Measurements from ENCODE around the gene MSX1. TPM values are rescaled to one million over a fixed set of nuclear protein-coding genes. Genes with fewer than 3 reads are reported as not detected.
A peak's percentile ranks its signal among the peaks of the same experiment; 100 is the strongest.

Gene MSX1
- total and polyA plus RNA-seq, 12 donors, result 1.9 to 6.7 (median 4.0) TPM

DNA sequence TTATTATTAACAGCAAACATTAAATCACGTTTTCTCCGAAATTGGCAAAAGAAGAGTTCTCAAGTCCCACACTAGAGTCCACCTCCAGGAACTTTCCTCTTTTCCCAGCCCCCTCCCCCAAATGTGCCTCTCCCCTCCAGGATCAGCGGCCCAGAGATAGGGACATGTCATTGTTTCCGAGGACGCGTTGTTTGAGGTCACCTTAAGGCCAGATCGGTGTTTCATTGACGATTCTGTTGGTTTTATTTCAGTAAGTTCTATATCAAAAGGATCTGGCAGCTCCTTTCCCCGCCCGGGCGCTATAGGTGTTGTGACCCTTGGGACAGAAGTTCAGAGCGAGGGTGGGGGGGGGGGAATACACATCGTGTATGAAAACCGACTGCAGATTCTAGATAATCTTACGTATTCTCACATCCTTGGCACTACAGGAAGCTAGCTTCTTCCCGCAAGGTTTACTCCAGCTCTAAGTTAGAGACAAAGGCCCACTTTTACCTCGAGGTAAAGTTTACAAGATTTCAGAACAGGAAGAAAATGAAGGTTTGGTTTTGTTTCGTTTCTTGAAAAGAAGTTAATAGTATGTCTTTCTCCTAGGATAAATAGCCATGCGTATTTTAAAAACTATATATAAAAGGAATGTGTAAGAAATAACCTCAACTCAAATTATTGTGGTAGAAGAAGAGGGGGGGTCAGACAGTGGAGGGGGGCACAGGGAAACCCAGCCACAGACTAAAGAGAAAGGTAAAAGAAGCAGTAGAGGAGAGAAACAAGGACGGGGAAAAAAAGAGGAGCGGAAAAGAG, 739 bp upstream of the MSX1 start:
- Histone ChIP-seq H3K27me3 (peaks cover 58 to 100% (median 97%) of the 10 kb centered on the region in 7 donors), H3K4me3 (peak overlapping the region; percentile 6 to 87 (median 75)), H3K4me1 (peaks cover 4 to 67% (median 48%) of the 10 kb centered on the region in 9 donors), H3K9me3 (no peaks in the 10 kb centered on the region), H3K36me3 (peaks cover 0 to 18% (median 5%) of the 10 kb centered on the region in 9 donors), H3K27ac (peak overlapping the region in 2 of 10 donors; percentile 91 to 92)
- TF ChIP-seq, protein P1, sequence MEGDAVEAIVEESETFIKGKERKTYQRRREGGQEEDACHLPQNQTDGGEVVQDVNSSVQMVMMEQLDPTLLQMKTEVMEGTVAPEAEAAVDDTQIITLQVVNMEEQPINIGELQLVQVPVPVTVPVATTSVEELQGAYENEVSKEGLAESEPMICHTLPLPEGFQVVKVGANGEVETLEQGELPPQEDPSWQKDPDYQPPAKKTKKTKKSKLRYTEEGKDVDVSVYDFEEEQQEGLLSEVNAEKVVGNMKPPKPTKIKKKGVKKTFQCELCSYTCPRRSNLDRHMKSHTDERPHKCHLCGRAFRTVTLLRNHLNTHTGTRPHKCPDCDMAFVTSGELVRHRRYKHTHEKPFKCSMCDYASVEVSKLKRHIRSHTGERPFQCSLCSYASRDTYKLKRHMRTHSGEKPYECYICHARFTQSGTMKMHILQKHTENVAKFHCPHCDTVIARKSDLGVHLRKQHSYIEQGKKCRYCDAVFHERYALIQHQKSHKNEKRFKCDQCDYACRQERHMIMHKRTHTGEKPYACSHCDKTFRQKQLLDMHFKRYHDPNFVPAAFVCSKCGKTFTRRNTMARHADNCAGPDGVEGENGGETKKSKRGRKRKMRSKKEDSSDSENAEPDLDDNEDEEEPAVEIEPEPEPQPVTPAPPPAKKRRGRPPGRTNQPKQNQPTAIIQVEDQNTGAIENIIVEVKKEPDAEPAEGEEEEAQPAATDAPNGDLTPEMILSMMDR (IDR thresholded peaks at IDR 0.05), result no peak
- intact Hi-C loops (cut with DNase I), result loop anchor here in 1 of 10 donors (10.0 kb wide), 1 partner anchor 374 kb away; no protein-coding TSS in a partner anchor
- ATAC-seq (no peak), DNase-seq (no peak)
- 27 to 28% methylated on average over 21 of the region's 21 CpGs for WGBS, 2 donors

DNA sequence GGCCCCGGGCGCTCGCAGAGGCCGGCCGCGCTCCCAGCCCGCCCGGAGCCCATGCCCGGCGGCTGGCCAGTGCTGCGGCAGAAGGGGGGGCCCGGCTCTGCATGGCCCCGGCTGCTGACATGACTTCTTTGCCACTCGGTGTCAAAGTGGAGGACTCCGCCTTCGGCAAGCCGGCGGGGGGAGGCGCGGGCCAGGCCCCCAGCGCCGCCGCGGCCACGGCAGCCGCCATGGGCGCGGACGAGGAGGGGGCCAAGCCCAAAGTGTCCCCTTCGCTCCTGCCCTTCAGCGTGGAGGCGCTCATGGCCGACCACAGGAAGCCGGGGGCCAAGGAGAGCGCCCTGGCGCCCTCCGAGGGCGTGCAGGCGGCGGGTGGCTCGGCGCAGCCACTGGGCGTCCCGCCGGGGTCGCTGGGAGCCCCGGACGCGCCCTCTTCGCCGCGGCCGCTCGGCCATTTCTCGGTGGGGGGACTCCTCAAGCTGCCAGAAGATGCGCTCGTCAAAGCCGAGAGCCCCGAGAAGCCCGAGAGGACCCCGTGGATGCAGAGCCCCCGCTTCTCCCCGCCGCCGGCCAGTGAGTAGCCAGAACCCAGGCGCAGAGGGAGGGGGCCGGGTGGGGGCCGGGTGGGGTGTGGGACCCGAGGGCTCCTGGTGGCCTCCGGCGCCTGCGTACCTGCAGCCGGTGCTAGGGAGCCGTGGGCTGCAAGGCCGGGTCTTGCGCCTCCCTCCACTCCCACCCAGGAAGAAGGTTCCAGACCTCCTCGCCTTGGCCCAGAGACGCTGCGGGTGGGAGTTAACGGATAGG, 534 bp downstream of the MSX1 start:
- peaks cover 0 to 25% (median 5%) of the 10 kb centered on the region in 9 donors for H3K36me3 ChIP-seq
- H3K27ac ChIP-seq, result peak overlapping the region; percentile 56 to 92 (median 88)
- TF ChIP-seq, protein P1 (IDR thresholded peaks at IDR 0.05), result no peak
- peaks cover 4 to 69% (median 47%) of the 10 kb centered on the region in 9 donors for H3K4me1 ChIP-seq
- WGBS, 2 donors, result 1% methylated on average over 69 to 80 of the region's 80 CpGs
- H3K9me3 ChIP-seq, result no peaks in the 10 kb centered on the region
- DNase-seq, result no peak
- intact Hi-C loops (cut with DNase I), result loop anchor here in 4 of 10 donors (10.0 kb wide), 2 partner anchors 365 to 375 kb away; no protein-coding TSS in a partner anchor
- H3K4me3 ChIP-seq, result peak overlapping the region; percentile 60 to 87 (median 80)
- ATAC-seq, result peak in 6 of 8 donors; percentile 4 to 37 (median 20)
- H3K27me3 ChIP-seq, result peaks cover 49 to 100% (median 97%) of the 10 kb centered on the region in 7 donors

DNA sequence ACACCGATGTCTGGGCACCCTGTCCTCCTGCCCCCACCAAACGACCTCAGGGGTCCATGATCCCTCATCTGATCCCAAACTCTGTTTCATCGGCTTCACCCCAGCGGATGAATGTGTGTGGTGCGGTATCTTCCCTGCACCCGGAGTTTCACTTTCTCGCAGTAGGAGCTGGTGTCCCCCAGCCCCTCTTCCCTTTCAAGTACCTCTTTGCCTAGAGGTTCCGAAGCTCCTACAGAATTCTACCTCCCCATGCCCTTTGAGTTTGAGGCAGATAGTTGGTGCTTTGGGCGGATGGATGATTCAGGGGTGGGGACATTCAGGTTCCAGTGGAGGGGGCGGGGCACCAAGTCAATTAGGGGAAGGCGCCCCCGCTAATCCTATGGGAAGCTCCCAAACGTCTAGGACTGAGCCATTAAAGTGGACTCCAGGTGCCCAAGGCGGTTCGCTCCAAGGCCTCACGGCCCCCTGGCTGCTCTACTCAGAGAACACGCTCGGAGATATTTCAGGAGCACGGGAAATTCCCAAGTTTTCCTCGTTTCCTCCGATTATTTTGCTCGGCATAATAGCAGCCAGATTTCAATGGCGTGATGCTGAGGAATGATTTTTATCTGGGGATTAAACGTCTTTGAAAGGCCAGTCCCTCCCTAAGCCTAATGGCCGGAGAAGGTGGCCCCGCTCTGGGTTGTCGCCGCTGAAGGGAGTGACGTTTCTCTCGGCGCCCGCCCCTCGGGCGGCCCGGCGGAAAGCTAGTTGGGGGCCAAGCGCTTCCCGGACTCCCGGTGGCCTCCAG, 1.3 kb downstream of the MSX1 start:
- 2 to 3% methylated on average over 39 of the region's 39 CpGs for WGBS, 2 donors
- peak overlapping the region; percentile 56 to 92 (median 88) for H3K27ac ChIP-seq
- peaks cover 49 to 100% (median 97%) of the 10 kb centered on the region in 7 donors for H3K27me3 ChIP-seq
- intact Hi-C loops (cut with DNase I), result loop anchor here in 3 of 10 donors (10.0 kb wide), 2 partner anchors 366 to 376 kb away; no protein-coding TSS in a partner anchor
- H3K4me3 ChIP-seq, result peak overlapping the region; percentile 60 to 87 (median 80)
- peaks cover 4 to 69% (median 42%) of the 10 kb centered on the region in 9 donors for H3K4me1 ChIP-seq
- TF ChIP-seq, protein P1 (IDR thresholded peaks at IDR 0.05), result peak in 3 of 9 donors; percentile 10 to 28 (median 20)
- peak; percentile 54 to 67 for DNase-seq
- peaks cover 0 to 25% (median 5%) of the 10 kb centered on the region in 9 donors for H3K36me3 ChIP-seq
- peak; percentile 38 to 87 (median 72) for ATAC-seq
- H3K9me3 ChIP-seq, result no peaks in the 10 kb centered on the region
